IMR-90 (cell line): ENCODE data around the gene SPARC. TPM values are rescaled to one million over a fixed set of nuclear protein-coding genes. Genes with fewer than 3 reads are reported as not detected.
A peak's percentile ranks its signal among the peaks of the same experiment; 100 is the strongest.

Experiments
- ATAC-seq: fragments of 200-7000 bp; cut with Tn5 transposase; 2 replicates; pipeline ENCODE4 v1.9.1; 2020; ENCODE audit warnings: low read depth, mild to moderate bottlenecking, moderate library complexity
- BruUV-seq: library from RNA; stranded (reverse); fragments of 400-500 nt; replicated peaks from 2 replicates; lab custom pipeline; 2021; lab: Mats Ljungman, UMichigan
- CTCF ChIA-PET: fragments of 300-600 bp; formaldehyde crosslinking; extraction: SDS; loops from one replicate; lab custom pipeline; 2021; ENCODE audit warnings: antibody characterized with exemption; lab: Yijun Ruan, JAX
- POLR2A ChIA-PET: fragments of 300-600 bp; sonication (Branson Sonifier 250); formaldehyde crosslinking; loops from one replicate; lab custom pipeline; 2022; ENCODE audit warnings: antibody characterized with exemption; ENCODE audit not compliant: unreplicated experiment; lab: Charles Lee
- DNase-seq: peaks from one replicate; pipeline ENCODE4 v3.0.0; 2013
- H2AFZ ChIP-seq: replicated peaks from 2 replicates; pipeline ENCODE3; 2013; ENCODE audit warnings: low read length, mild to moderate bottlenecking; ENCODE audit not compliant: poor library complexity
- H2AK5ac ChIP-seq: 2 replicates; pipeline ENCODE4 v1.6.1; 2013; ENCODE audit warnings: low read depth, low read length, inconsistent platforms
- H2AK9ac ChIP-seq: replicated peaks from 2 replicates; pipeline ENCODE3; 2013; ENCODE audit warnings: mild to moderate bottlenecking, low read depth, low read length, moderate library complexity; ENCODE audit not compliant: poor library complexity
- H2BK120ac ChIP-seq: 2 replicates; pipeline ENCODE4 v1.6.1; 2013; ENCODE audit warnings: low read depth, low read length, inconsistent platforms
- H2BK15ac ChIP-seq: 3 replicates; pipeline ENCODE4 v1.6.1; 2013; ENCODE audit warnings: low read depth, low read length, inconsistent platforms
- H2BK20ac ChIP-seq: 2 replicates; pipeline ENCODE4 v1.6.1; 2013; ENCODE audit warnings: low read depth, mild to moderate bottlenecking, inconsistent platforms, low read length, moderate library complexity
- H2BK5ac ChIP-seq: 2 replicates; pipeline ENCODE4 v1.6.1; 2013; ENCODE audit warnings: mild to moderate bottlenecking, low read depth, low read length, inconsistent platforms; ENCODE audit not compliant: poor library complexity, severe bottlenecking
- H3K14ac ChIP-seq: replicated peaks from 2 replicates; pipeline ENCODE4 v1.6.1; 2013; ENCODE audit warnings: low read depth, low read length, inconsistent platforms
- H3K18ac ChIP-seq: 2 replicates; pipeline ENCODE4 v1.6.1; 2013; ENCODE audit warnings: low read depth, low read length, control low read depth
- H3K23ac ChIP-seq: 2 replicates; pipeline ENCODE4 v1.6.1; 2013; ENCODE audit warnings: low read depth, low read length, inconsistent platforms
- H3K27ac ChIP-seq: 2 replicates; pipeline ENCODE4 v1.5.1; 2013; ENCODE audit warnings: mild to moderate bottlenecking, control low read depth, low read length; ENCODE audit not compliant: insufficient read depth
- H3K27me3 ChIP-seq: 2 replicates; pipeline ENCODE4 v1.6.1; 2013; ENCODE audit warnings: low read length; ENCODE audit not compliant: control insufficient read depth, insufficient read depth
- H3K36me3 ChIP-seq: 2 replicates; pipeline ENCODE4 v1.6.1; 2013; ENCODE audit warnings: low read length, mixed read lengths; ENCODE audit not compliant: control insufficient read depth, insufficient read depth
- H3K4ac ChIP-seq: 2 replicates; pipeline ENCODE4 v1.6.1; 2013; ENCODE audit warnings: low read depth, low read length, inconsistent platforms
- H3K4me1 ChIP-seq: 2 replicates; pipeline ENCODE4 v1.6.1; 2013; ENCODE audit warnings: low read length, mixed read lengths; ENCODE audit not compliant: control insufficient read depth, insufficient read depth
- H3K4me2 ChIP-seq: 2 replicates; pipeline ENCODE4 v1.6.1; 2013; ENCODE audit warnings: low read depth, mild to moderate bottlenecking, control low read depth, low read length, moderate library complexity
- H3K4me3 ChIP-seq: 2 replicates; pipeline ENCODE4 v1.5.1; 2013; ENCODE audit warnings: low read depth, mild to moderate bottlenecking, control low read depth, low read length, moderate library complexity; ENCODE audit not compliant: insufficient read depth
- H3K56ac ChIP-seq: 2 replicates; pipeline ENCODE4 v1.6.1; 2013; ENCODE audit warnings: low read length, inconsistent platforms; ENCODE audit not compliant: insufficient read depth; ENCODE audit errors: extremely low read depth
- H3K79me1 ChIP-seq, 2 experiments: 2 replicates each; pipeline ENCODE4 v1.6.1; 2013; ENCODE audit warnings: low read length in 2 of 2, inconsistent platforms in 1 of 2, low read depth in 1 of 2
- H3K9ac ChIP-seq: 2 replicates; pipeline ENCODE4 v1.6.1; 2013; ENCODE audit warnings: low read depth, low read length, control low read depth
- H3K9me1 ChIP-seq: 2 replicates; pipeline ENCODE4 v1.6.1; 2013; ENCODE audit warnings: low read length, inconsistent platforms; ENCODE audit not compliant: insufficient read depth
- H3K9me3 ChIP-seq: 2 replicates; pipeline ENCODE4 v1.6.1; 2013; ENCODE audit warnings: low read length; ENCODE audit not compliant: control insufficient read depth, insufficient read depth
- H4K20me1 ChIP-seq: 2 replicates; pipeline ENCODE4 v1.6.1; 2013; ENCODE audit warnings: low read length, inconsistent platforms; ENCODE audit not compliant: insufficient read depth
- H4K5ac ChIP-seq: 2 replicates; pipeline ENCODE4 v1.6.1; 2013; ENCODE audit warnings: mild to moderate bottlenecking, low read depth, low read length, control low read depth
- H4K8ac ChIP-seq, 2 experiments: 2 replicates each; pipeline ENCODE4 v1.6.1; 2013; ENCODE audit warnings: low read depth in 2 of 2, low read length in 2 of 2, control low read depth in 1 of 2, inconsistent platforms in 1 of 2
- H4K91ac ChIP-seq: 2 replicates; pipeline ENCODE4 v1.6.1; 2013; ENCODE audit warnings: low read depth, low read length, inconsistent platforms; ENCODE audit not compliant: insufficient read depth
- CHD1 ChIP-seq: IDR thresholded peaks from 2 replicates; pipeline ENCODE4 v1.6.1; 2012; ENCODE audit warnings: low read depth, low read length, improper control_type of control experiment
- FOS ChIP-seq: fragments of 150-350 bp; IDR thresholded peaks from 2 replicates; pipeline ENCODE4 v1.6.1; 2016; ENCODE audit warnings: low read depth, low read length
- MXI1 ChIP-seq: IDR thresholded peaks from 2 replicates; pipeline ENCODE4 v1.6.1; 2012; ENCODE audit warnings: low read depth, mild to moderate bottlenecking, low read length, moderate library complexity, borderline replicate concordance
- NFE2L2 ChIP-seq: fragments of 150-350 bp; IDR thresholded peaks from 2 replicates; pipeline ENCODE4 v1.6.1; 2016; ENCODE audit warnings: low read depth, mild to moderate bottlenecking, low read length
- RFX5 ChIP-seq: IDR thresholded peaks from 2 replicates; pipeline ENCODE4 v1.8.0; 2012; ENCODE audit warnings: low read depth, mild to moderate bottlenecking, low read length, moderate library complexity
- SMC3 ChIP-seq: fragments of 150-350 bp; IDR thresholded peaks from 2 replicates; pipeline ENCODE4 v1.6.1; 2016; ENCODE audit warnings: low read depth, mild to moderate bottlenecking, antibody characterized with exemption, low read length, moderate library complexity
- WGBS, 2 experiments: methylation state at CpG; one replicate each; pipeline versions ENCODE4 v1.1.5 to v1.1.7; 2013; ENCODE audit warnings: missing lambda C conversion rate in 2 of 2; ENCODE audit not compliant: insufficient read length in 1 of 2; ENCODE audit errors: extremely low coverage in 2 of 2; 5-methylcytosine and 5-hydroxymethylcytosine counted together
- dilution Hi-C: fragments of 300-500 bp; cut with HindIII; formaldehyde crosslinking; loops from one replicate; pipeline ENCODE4 v1.14.3; 2018; ENCODE audit warnings: low sequenced_read_pairs; ENCODE audit not compliant: unreplicated experiment
- in situ Hi-C: fragments of 300-500 bp; cut with MboI; formaldehyde crosslinking; loops from 3 replicates; pipeline ENCODE4 v1.14.3; 2019; ENCODE audit warnings: low sequenced_read_pairs, inconsistent platforms, mixed read lengths
- intact Hi-C: fragments of 100-400 bp; cut with micrococcal nuclease; formaldehyde crosslinking; loops from 2 replicates; pipeline ENCODE4 v1.10.0; 2022
- polyA plus RNA-seq, 3 experiments: library from polyadenylated mRNA; depleted of rRNA; stranded (reverse); fragments of >200 nt; gene quantifications; 2 replicates each; pipeline ENCODE4 v1.2.3, GENCODE V29; 2012; ENCODE audit warnings: low replicate concordance in 1 of 3
- total RNA-seq: library from RNA; depleted of rRNA; stranded (reverse); fragments of >200 nt; gene quantifications from 2 replicates; pipeline ENCODE4 v1.2.3, GENCODE V29; 2012
- TF ChIP-seq, protein P1 (sequence below): fragments of 150-350 bp; IDR thresholded peaks from 2 replicates; pipeline ENCODE4 v1.6.1; 2016; ENCODE audit warnings: low read depth, mild to moderate bottlenecking, low read length, moderate library complexity, borderline replicate concordance

SPARC gene
- total and polyA plus RNA-seq, 2 of the 4 experiments (the other 2 are of a cell fraction), result 1,186 to 4,692 TPM

DNA sequence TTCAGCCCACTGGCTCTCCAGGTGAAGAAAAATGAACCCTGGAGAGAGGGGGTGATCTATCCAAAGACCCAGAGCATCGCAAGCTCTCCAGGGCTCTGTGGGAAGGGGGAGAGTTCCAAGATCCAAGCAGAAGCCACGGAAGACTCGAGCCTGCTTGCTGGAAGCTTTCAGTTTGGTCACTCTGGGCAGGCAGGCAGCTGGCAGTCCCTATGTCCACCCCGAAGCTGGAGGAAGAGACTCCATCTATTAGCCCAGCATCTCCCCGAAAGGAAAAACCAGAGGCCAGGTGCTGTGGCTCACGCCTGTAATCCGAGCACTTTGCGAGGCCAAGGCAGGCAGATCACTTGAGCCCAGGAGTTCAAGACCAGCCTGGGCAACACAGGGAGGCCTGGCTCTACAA lies 10.7 kb upstream of the SPARC start:
- Histone ChIP-seq H3K23ac (peak overlapping the region; percentile 46; the same call in 1 of the 2 replicates), H3K4me1 (peaks cover 38% of the 10 kb centered on the region), H3K56ac (peak overlapping the region; percentile 64), H3K9ac (0 out of 2 replicates have a peak overlapping the region, but pooled peaks have one; percentile 4), H3K18ac (peak overlapping the region; percentile 73), H3K36me3 (no peaks in the 10 kb centered on the region), H3K27ac (peak overlapping the region; percentile 92), H2AK5ac (peak overlapping the region; percentile 90), H3K4me3 (no peak overlapping the region), H3K4ac (peak overlapping the region; percentile 93), H4K91ac (peak overlapping the region; percentile 90), H2BK5ac (peak overlapping the region; percentile 83), H2AK9ac (peak overlapping the region; percentile 66), H3K4me2 (no peak overlapping the region), H3K9me1 (peaks cover 9% of the 10 kb centered on the region), H2AFZ (peak overlapping the region; percentile 26), H3K9me3 (no peaks in the 10 kb centered on the region), H2BK120ac (peak overlapping the region; percentile 90), H3K14ac (peak overlapping the region; percentile 88), H3K27me3 (no peaks in the 10 kb centered on the region), H4K5ac (peak overlapping the region; percentile 75), H4K20me1 (no peaks in the 10 kb centered on the region), H3K79me1 (peaks cover 8 to 29% of the 10 kb centered on the region in 2 experiments; a peak in 2 of 4 replicates), H2BK20ac (peak overlapping the region; percentile 99), H4K8ac (peak overlapping the region; percentile 80 to 93), H2BK15ac (peak overlapping the region; percentile 95; the same call in 2 of the 3 replicates)
- BruUV-seq, result no TSS peak
- intact Hi-C loops, result no loop called here
- no peak for DNase-seq
- CTCF ChIA-PET, result interaction anchor here (0.6 to 2.2 kb wide), 2 partner anchors 9 to 43 kb away, joined by 4 to 9 read pairs; no protein-coding TSS in a partner anchor
- in situ Hi-C loops, result no loop called here
- 93% methylated on average over 4 of the region's 8 CpGs; no CpG with 5 or more reads in 1 of the 2 experiments for WGBS, 2 experiments
- TF ChIP-seq SMC3 (no peak), NFE2L2 (no peak), RFX5 (no peak), FOS (no peak), CHD1 (no peak), MXI1 (no peak)
- TF ChIP-seq, protein P1, sequence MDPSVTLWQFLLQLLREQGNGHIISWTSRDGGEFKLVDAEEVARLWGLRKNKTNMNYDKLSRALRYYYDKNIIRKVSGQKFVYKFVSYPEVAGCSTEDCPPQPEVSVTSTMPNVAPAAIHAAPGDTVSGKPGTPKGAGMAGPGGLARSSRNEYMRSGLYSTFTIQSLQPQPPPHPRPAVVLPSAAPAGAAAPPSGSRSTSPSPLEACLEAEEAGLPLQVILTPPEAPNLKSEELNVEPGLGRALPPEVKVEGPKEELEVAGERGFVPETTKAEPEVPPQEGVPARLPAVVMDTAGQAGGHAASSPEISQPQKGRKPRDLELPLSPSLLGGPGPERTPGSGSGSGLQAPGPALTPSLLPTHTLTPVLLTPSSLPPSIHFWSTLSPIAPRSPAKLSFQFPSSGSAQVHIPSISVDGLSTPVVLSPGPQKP, result no peak
- POLR2A ChIA-PET, result interaction anchor here (1.4 to 3.0 kb wide), 3 partner anchors 10 to 43 kb away, joined by 4 to 61 read pairs (median 7); partner anchors contain the start of gene SPARC
- ATAC-seq, result no peak
- dilution Hi-C loops, result no loop called here
